HepG2 (cell line): ENCODE results near the gene NDUFA13.

Source experiments
- EED ChIP-seq: sonication (generic); formaldehyde crosslinking; IDR thresholded peaks from 2 replicates; pipeline ENCODE4 v1.5.0; 2020; ENCODE audit warnings: mild to moderate bottlenecking, missing genetic modification reagents
- HMGXB4 ChIP-seq, 2 experiments: sonication (generic) in 1 of 2; formaldehyde crosslinking in 1 of 2; IDR thresholded peaks; 2 replicates each; pipeline versions ENCODE4 v1.4.0 to v1.6.1; 2018 to 2020; ENCODE audit warnings: missing genetic modification reagents in 2 of 2, borderline replicate concordance in 1 of 2, low read depth in 1 of 2, mild to moderate bottlenecking in 1 of 2, missing biosample characterization in 1 of 2

GRCh38 chr19:19529783-19530422 is 13.9 kb downstream of the NDUFA13 start:
- TF ChIP-seq HMGXB4 (CRISPR knock-in tag; IDR thresholded peaks at IDR 0.05; ENCODE audit: borderline replicate concordance in 1 of 2, low read depth in 1 of 2) = no peak
- no peak for TF ChIP-seq EED (CRISPR knock-in tag)
